K562 (cell line): ENCODE results near the gene OFD1. TPM values are rescaled to one million over a fixed set of nuclear protein-coding genes. Genes with fewer than 3 reads are reported as not detected.

Experiments used
- ADNP ChIP-seq: fragments of 200-800 bp; sonication (Bioruptor generic); IDR thresholded peaks from 2 replicates; pipeline ENCODE4 v1.6.1; 2016; ENCODE audit warnings: missing genetic modification characterization, missing compliant biosample characterization
- ARID1B ChIP-seq: fragments of 450-650 bp; IDR thresholded peaks from 2 replicates; pipeline ENCODE4 v1.6.1; 2016; ENCODE audit warnings: antibody characterized with exemption, mild to moderate bottlenecking, inconsistent platforms
- C11orf30 ChIP-seq: fragments of 450-650 bp; IDR thresholded peaks from 2 replicates; pipeline ENCODE4 v1.6.1; 2016; ENCODE audit warnings: low read depth, mild to moderate bottlenecking
- DPF2 ChIP-seq: fragments of 450-650 bp; IDR thresholded peaks from 2 replicates; pipeline ENCODE4 v1.6.1; 2016
- ETS1 ChIP-seq: conservative IDR thresholded peaks from 2 replicates; pipeline ENCODE4 v1.6.1; 2011; ENCODE audit warnings: low read depth, mild to moderate bottlenecking, low read length; ENCODE audit not compliant: control insufficient read depth
- FOXK2 ChIP-seq, 2 experiments: fragments of 450-650 bp; IDR thresholded peaks in 1 of 2; conservative IDR thresholded peaks in 1 of 2; 2 replicates each; pipeline ENCODE4 v1.6.1; 2016; ENCODE audit warnings: low read depth in 2 of 2, mild to moderate bottlenecking in 1 of 2
- MAFF ChIP-seq: IDR thresholded peaks from 2 replicates; pipeline ENCODE4 v1.6.1; 2012; ENCODE audit warnings: low read length, improper control_type of control experiment
- MAFK ChIP-seq: IDR thresholded peaks from 2 replicates; pipeline ENCODE4 v1.6.1; 2011; ENCODE audit warnings: low read length, improper control_type of control experiment
- MTF1 ChIP-seq: fragments of 250-450 bp; sonication (Bioruptor Pico); IDR thresholded peaks from 2 replicates; pipeline ENCODE4 v1.9.0; 2021; ENCODE audit warnings: moderate library complexity, mild to moderate bottlenecking, inconsistent platforms, borderline replicate concordance
- MXD1 ChIP-seq: fragments of 250-450 bp; sonication (Bioruptor Pico); IDR thresholded peaks from 2 replicates; pipeline ENCODE4 v1.8.0; 2021; ENCODE audit warnings: borderline replicate concordance, mild to moderate bottlenecking, moderate library complexity; ENCODE audit not compliant: poor library complexity, severe bottlenecking
- PATZ1 ChIP-seq: fragments of 250-450 bp; sonication (Bioruptor Pico); IDR thresholded peaks from 2 replicates; pipeline ENCODE4 v1.5.0; 2020; ENCODE audit warnings: mild to moderate bottlenecking, borderline replicate concordance
- RBM25 ChIP-seq: fragments of 200-400 bp; formaldehyde crosslinking; IDR thresholded peaks from 2 replicates; pipeline ENCODE4 v1.6.1; 2018; ENCODE audit warnings: low read length, low read depth, moderate library complexity; ENCODE audit not compliant: severe bottlenecking
- RNF2 ChIP-seq: sonication (generic); IDR thresholded peaks from 2 replicates; pipeline ENCODE4 v1.6.1; 2016
- SMARCA4 ChIP-seq: fragments of 450-650 bp; IDR thresholded peaks from 2 replicates; pipeline ENCODE4 v1.6.1; 2016
- TAF15 ChIP-seq: fragments of 200-400 bp; formaldehyde crosslinking; IDR thresholded peaks from 2 replicates; pipeline ENCODE4 v1.6.1; 2017; ENCODE audit warnings: mild to moderate bottlenecking, low read depth, low read length, moderate library complexity
- ZBED1 ChIP-seq: IDR thresholded peaks from 2 replicates; pipeline ENCODE4 v1.6.1; 2014
- ZC3H11A ChIP-seq: IDR thresholded peaks from 2 replicates; pipeline ENCODE4 v1.6.1; 2012; ENCODE audit warnings: low read depth, low read length, improper control_type of control experiment
- ZFP36 ChIP-seq: fragments of 150-350 bp; IDR thresholded peaks from 2 replicates; pipeline ENCODE4 v1.6.1; 2018; ENCODE audit warnings: low read length, low read depth; ENCODE audit not compliant: partially characterized antibody
- ZHX1 ChIP-seq: fragments of 150-350 bp; conservative IDR thresholded peaks from 2 replicates; pipeline ENCODE4 v1.6.1; 2014; ENCODE audit warnings: low read length
- ZNF140 ChIP-seq: fragments of 250-450 bp; sonication (Bioruptor Pico); IDR thresholded peaks from 2 replicates; pipeline ENCODE4 v1.8.0; 2021; ENCODE audit warnings: moderate library complexity, mild to moderate bottlenecking, inconsistent platforms
- ZNF57 ChIP-seq: fragments of 450-650 bp; formaldehyde crosslinking; IDR thresholded peaks from 2 replicates; pipeline ENCODE4 v1.4.0; 2020; ENCODE audit warnings: mild to moderate bottlenecking, moderate library complexity
- polyA plus RNA-seq, 8 experiments: library from polyadenylated mRNA; depleted of rRNA in 4 of 8; stranded (reverse) in 5 of 8; unstranded in 3 of 8; fragments of >200 nt; fragmentation: Nextera tagmentation in 2 of 8; fragmentation: Illumina TruSeq in 1 of 8; extraction: Ambion mirVana in 2 of 8; extraction: Trizol in 1 of 8; gene quantifications; 2 replicates each; pipeline versions ENCODE4 v1.2.1 to v1.2.3, GENCODE V29; 2011 to 2014; ENCODE audit warnings: inconsistent platforms in 1 of 8, missing spikeins in 1 of 8
- total RNA-seq, 7 experiments: library from RNA; depleted of rRNA in 6 of 7; stranded (reverse); fragments of >200 nt in 6 of 7; fragmentation: Illumina TruSeq in 2 of 7; extraction: Trizol in 2 of 7; gene quantifications; 2 replicates each; pipeline versions ENCODE4 v1.2.1 to v1.2.3, GENCODE V29; 2011 to 2021; ENCODE audit warnings: low replicate concordance in 1 of 7

The OFD1 gene
- total and polyA plus RNA-seq, 9 of the 15 experiments (the other 6 are each of a cell fraction or from before 2014, with no cell fraction given) = 22.0 to 49.1 (median 30.2) TPM

GRCh38 chrX:13734278-13735172 is at the start of gene OFD1, which contains the start of gene TRAPPC2 (continued):
- TF ChIP-seq ZHX1 = peak; percentile 90; the same call in 1 of the 2 replicates
- TF ChIP-seq MXD1 = no peak
- 0 out of 2 replicates have a peak, but pooled peaks have one; percentile 43 for TF ChIP-seq ADNP (tag)
- TF ChIP-seq MAFK = no peak
- TF ChIP-seq DPF2 = no peak
- peak; percentile 82 for TF ChIP-seq RBM25
- TF ChIP-seq ZFP36 = peak; percentile 52
- TF ChIP-seq RNF2 = no peak
- TF ChIP-seq MAFF = peak; percentile 68; the same call in 1 of the 2 replicates
- no peak for TF ChIP-seq ZNF57 (CRISPR knock-in tag)
- TF ChIP-seq SMARCA4 = no peak
- TF ChIP-seq TAF15 = no peak
- TF ChIP-seq ARID1B = no peak
- peak; percentile 18 to 26; a peak in 1 of 4 replicates for TF ChIP-seq FOXK2 (conservative IDR thresholded peaks at IDR 0.05 in 1 of 2, IDR thresholded peaks at IDR 0.05 in 1 of 2; ENCODE audit: low read depth in 2 of 2)
- TF ChIP-seq ZNF140 = no peak
- TF ChIP-seq PATZ1 = no peak
- TF ChIP-seq C11orf30 = no peak
- no peak for TF ChIP-seq ZC3H11A
- TF ChIP-seq ETS1 = 0 out of 2 replicates have a peak, but pooled peaks have one; percentile 25
- TF ChIP-seq ZBED1 = peak; percentile 74; the same call in 1 of the 2 replicates
- no peak for TF ChIP-seq MTF1
